Astrocyte (in vitro differentiated cells and primary cell): ENCODE measurements around the gene FBXO8.

Source experiments
- CTCF ChIP-seq: IDR thresholded peaks from 2 replicates; pipeline ENCODE4 v1.5.1; 2011; ENCODE audit warnings: low read depth, mild to moderate bottlenecking, inconsistent platforms, low read length, moderate library complexity; ENCODE audit not compliant: insufficient read depth
- EZH2 ChIP-seq: IDR thresholded peaks from 2 replicates; pipeline ENCODE4 v1.6.1; 2012; ENCODE audit warnings: mild to moderate bottlenecking, low read length, inconsistent platforms; ENCODE audit not compliant: insufficient read depth

- TF ChIP-seq EZH2 (no peak), CTCF (no peak)
These were observed 65.2 kb downstream of the FBXO8 start for GRCh38 chr4:174218127-174218790.
